HUES64 (cell line): ENCODE measurements around the gene MRPL53.

ENCODE experiments used
- H3K27ac ChIP-seq: 2 replicates; pipeline ENCODE4 v1.7.0; 2013; ENCODE audit warnings: low read depth, low read length, inconsistent platforms
- H3K27me3 ChIP-seq: 2 replicates; pipeline ENCODE4 v1.6.1; 2013; ENCODE audit warnings: mild to moderate bottlenecking, low read length; ENCODE audit not compliant: insufficient read depth
- H3K36me3 ChIP-seq: 2 replicates; pipeline ENCODE4 v1.6.1; 2013; ENCODE audit warnings: mild to moderate bottlenecking, low read length; ENCODE audit not compliant: insufficient read depth
- H3K4me1 ChIP-seq: 2 replicates; pipeline ENCODE4 v1.6.1; 2013; ENCODE audit warnings: mild to moderate bottlenecking, low read length, moderate library complexity; ENCODE audit not compliant: insufficient read depth
- H3K4me3 ChIP-seq: 2 replicates; pipeline ENCODE4 v1.5.1; 2013; ENCODE audit warnings: mild to moderate bottlenecking, low read length, moderate library complexity
- H3K9ac ChIP-seq: 2 replicates; pipeline ENCODE4 v1.6.1; 2013; ENCODE audit warnings: mild to moderate bottlenecking, low read depth, low read length
- H3K9me3 ChIP-seq: 2 replicates; pipeline ENCODE4 v1.6.1; 2013; ENCODE audit warnings: low read depth, low read length; ENCODE audit not compliant: insufficient read depth
- WGBS: fragments of 150-250, 120-280 bp; methylation state at CpG from one replicate; pipeline ENCODE4 v1.1.7; 2013; ENCODE audit warnings: missing lambda C conversion rate; 5-methylcytosine and 5-hydroxymethylcytosine counted together

The MRPL53 gene

GRCh38 chr2:74510272-74510671 lies 37.8 kb upstream of the MRPL53 start:
- peaks cover 8% of the 10 kb centered on the region for H3K36me3 ChIP-seq
- H3K4me3 ChIP-seq = no peak overlapping the region
- H3K27me3 ChIP-seq = peaks cover 76% of the 10 kb centered on the region
- WGBS = 86% methylated on average over 4 of the region's 4 CpGs
- no peak overlapping the region for H3K27ac ChIP-seq
- no peaks in the 10 kb centered on the region for H3K9me3 ChIP-seq
- no peak overlapping the region for H3K9ac ChIP-seq
- H3K4me1 ChIP-seq = peaks cover 13% of the 10 kb centered on the region; the same call in 1 of the 2 replicates

- H3K27ac ChIP-seq = peak overlapping the region; percentile 95; the same call in 1 of the 2 replicates
- 5% methylated on average over 36 of the region's 38 CpGs for WGBS
Observed at GRCh38 chr2:74507926-74508520, 35.5 kb upstream of the MRPL53 start.

DNA sequence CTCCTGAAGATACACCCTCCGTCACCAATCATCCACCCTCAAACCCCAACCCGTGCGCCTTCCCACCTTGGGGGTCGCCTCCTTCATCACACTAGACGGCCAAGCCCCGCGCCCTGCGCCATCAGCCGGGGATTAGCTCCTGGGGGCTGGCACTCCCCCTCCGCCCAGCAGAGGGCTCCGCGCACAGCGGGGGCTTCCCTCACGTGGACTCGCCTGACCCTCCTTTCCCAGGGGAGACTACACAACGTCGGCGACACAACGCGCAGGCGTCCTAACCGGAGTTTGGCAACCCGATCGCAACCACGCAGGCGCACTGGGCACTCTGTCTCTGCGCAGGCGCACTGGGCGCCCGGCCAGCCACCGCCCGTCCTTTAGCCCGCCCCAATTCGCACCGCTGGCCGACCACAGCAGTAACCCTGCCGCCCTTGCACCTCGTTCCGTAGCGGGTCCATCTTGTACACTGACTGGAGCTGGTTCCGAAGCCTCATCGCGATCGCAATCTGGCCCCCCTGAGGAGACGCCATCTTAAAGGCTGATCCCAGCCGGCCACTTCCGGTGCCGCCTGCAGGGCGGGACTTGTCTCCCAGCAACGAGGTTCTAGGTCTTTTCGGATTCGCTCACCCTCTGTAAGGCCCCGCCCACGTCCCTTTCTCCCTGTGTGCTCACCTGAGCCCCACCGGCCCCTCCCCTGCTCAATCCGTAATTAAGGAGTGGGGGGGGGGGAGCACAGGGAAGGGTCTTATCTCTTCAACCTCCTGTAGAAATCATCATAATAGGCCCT lies 34.9 kb upstream of the MRPL53 start, which contains the start of gene PCGF1:
Gene PCGF1 (minus strand): TSS at position 551 of the 781 bp plus-strand sequence. CDS start 27 bp downstream, at position 524.
- under 1% methylated on average over 53 of the region's 56 CpGs for WGBS
- Histone ChIP-seq H3K4me3 (peak within 1 kb of the TSS; percentile 79), H3K9me3 (no peaks in the 10 kb centered on the region), H3K36me3 (peaks cover 14% of the 10 kb centered on the region), H3K4me1 (peaks cover 17% of the 10 kb centered on the region; the same call in 1 of the 2 replicates), H3K27ac (peak within 1 kb of the TSS; percentile 95), H3K9ac (peak within 1 kb of the TSS; percentile 90), H3K27me3 (peaks cover 76% of the 10 kb centered on the region)

More at GRCh38 chr2:74507926-74508520, 35.5 kb upstream of the MRPL53 start:
- Histone ChIP-seq H3K4me1 (peaks cover 17% of the 10 kb centered on the region; the same call in 1 of the 2 replicates), H3K4me3 (peak overlapping the region; percentile 79), H3K27me3 (peaks cover 76% of the 10 kb centered on the region), H3K9me3 (no peaks in the 10 kb centered on the region), H3K36me3 (peaks cover 14% of the 10 kb centered on the region), H3K9ac (peak overlapping the region; percentile 90)

- Histone ChIP-seq H3K4me3 (no peak overlapping the region), H3K36me3 (peaks cover 14% of the 10 kb centered on the region), H3K27me3 (peaks cover 76% of the 10 kb centered on the region), H3K9ac (no peak overlapping the region), H3K4me1 (peaks cover 24% of the 10 kb centered on the region), H3K27ac (no peak overlapping the region), H3K9me3 (no peaks in the 10 kb centered on the region)
- 96% methylated on average over 14 of the region's 14 CpGs for WGBS
Observed at GRCh38 chr2:74505448-74506246, 33.2 kb upstream of the MRPL53 start.

GRCh38 chr2:74504591-74504990 lies 32.1 kb upstream of the MRPL53 start:
- Histone ChIP-seq H3K4me3 (no peak overlapping the region), H3K9me3 (no peaks in the 10 kb centered on the region), H3K36me3 (peaks cover 14% of the 10 kb centered on the region), H3K9ac (no peak overlapping the region), H3K4me1 (peaks cover 32% of the 10 kb centered on the region), H3K27ac (no peak overlapping the region), H3K27me3 (peaks cover 76% of the 10 kb centered on the region)
- WGBS = 97% methylated on average over 3 of the region's 3 CpGs

DNA sequence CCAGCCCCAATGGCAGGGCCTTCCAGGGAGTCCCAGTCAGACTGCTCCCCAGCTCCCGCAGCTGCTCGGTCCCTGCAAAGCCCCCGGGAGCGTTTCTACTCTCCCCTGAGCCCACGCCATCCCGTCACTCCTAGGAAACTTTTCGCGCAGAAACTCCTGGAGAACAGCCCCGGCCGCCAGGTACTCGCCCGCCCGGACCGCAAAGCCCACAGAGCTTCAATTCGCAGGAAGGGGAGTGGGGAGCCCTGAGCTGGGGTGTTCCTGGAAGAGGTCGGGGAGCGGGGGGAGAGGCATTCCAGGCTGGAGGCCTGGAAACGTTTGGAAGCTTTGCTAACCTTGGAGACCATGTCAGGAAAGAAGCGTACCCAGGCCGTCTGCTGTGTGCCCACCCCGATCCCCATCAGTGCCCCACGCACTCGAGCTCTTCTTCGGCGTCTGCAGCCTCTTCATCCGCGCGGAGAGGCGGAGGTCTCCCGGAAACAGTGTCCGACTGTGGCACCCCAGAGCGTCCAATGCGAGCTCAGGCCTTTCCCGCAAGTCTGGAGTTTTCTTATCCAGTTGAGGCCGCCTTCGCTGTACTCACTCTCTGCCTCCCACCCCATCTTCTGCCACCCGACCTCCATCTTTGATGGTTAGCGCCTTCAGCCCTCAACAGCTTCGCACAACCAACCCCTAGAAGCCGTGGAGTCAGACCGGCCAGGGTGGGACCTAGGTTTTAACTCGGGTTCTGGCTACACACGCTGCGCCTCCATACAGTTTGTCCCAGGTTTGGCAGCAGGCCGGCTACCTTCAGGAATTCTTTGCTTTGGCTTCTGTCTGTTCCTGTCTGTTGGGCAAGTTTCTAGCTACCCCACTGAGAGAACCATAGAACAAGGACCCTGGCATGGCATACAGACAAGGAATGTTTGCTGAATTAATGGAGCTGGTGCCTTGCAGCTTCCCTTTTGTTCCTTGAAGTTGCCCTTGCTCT lies 31.3 kb upstream of the MRPL53 start:
- peak overlapping the region; percentile 62 for H3K4me3 ChIP-seq
- H3K9ac ChIP-seq = 0 out of 2 replicates have a peak overlapping the region, but pooled peaks have one; percentile 40
- H3K36me3 ChIP-seq = peaks cover 14% of the 10 kb centered on the region
- H3K4me1 ChIP-seq = peaks cover 32% of the 10 kb centered on the region
- no peak overlapping the region for H3K27ac ChIP-seq
- no peaks in the 10 kb centered on the region for H3K9me3 ChIP-seq
- 65% methylated on average over 45 of the region's 45 CpGs for WGBS
- H3K27me3 ChIP-seq = peaks cover 76% of the 10 kb centered on the region

- Histone ChIP-seq H3K9me3 (no peaks in the 10 kb centered on the region), H3K36me3 (peaks cover 14% of the 10 kb centered on the region), H3K4me3 (peak overlapping the region; percentile 62), H3K9ac (0 out of 2 replicates have a peak overlapping the region, but pooled peaks have one; percentile 40), H3K27ac (no peak overlapping the region), H3K4me1 (peaks cover 26% of the 10 kb centered on the region), H3K27me3 (peaks cover 79% of the 10 kb centered on the region)
- WGBS = 2% methylated on average over 67 of the region's 67 CpGs
Observed at GRCh38 chr2:74502720-74503505, 30.4 kb upstream of the MRPL53 start.

DNA sequence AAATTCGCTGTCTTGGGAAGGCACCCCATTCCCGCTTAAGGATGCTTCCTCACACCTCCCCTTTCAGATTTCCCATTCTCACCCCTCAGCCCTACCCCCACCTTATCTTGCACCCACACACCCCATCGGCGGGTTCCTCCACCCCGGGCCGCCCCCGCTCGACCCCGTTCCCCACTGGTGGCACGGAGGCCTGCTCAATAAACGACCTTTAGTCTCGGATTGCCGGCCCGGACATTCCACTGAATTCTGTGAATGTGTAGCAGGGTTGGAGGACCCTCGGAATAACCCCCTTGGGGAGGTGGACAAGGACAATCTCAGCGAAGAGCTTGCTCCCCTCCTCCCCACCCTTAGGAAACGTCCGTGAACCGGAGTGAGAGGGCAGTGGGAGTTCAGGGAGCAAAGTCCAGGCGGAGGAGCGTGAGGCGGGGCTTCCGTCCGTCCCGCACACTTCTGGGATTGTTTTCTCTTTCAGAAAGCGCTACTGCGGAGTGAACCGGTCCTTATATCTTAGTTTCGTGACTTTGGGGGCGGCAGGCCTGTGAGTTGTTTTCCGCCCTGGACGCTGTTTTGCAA lies 29.8 kb upstream of the MRPL53 start:
- Histone ChIP-seq H3K4me1 (peaks cover 26% of the 10 kb centered on the region), H3K36me3 (peaks cover 14% of the 10 kb centered on the region), H3K27me3 (peaks cover 86% of the 10 kb centered on the region), H3K9ac (0 out of 2 replicates have a peak overlapping the region, but pooled peaks have one; percentile 40), H3K9me3 (no peaks in the 10 kb centered on the region), H3K27ac (no peak overlapping the region), H3K4me3 (peak overlapping the region; percentile 62)
- 11% methylated on average over 31 of the region's 32 CpGs for WGBS

DNA sequence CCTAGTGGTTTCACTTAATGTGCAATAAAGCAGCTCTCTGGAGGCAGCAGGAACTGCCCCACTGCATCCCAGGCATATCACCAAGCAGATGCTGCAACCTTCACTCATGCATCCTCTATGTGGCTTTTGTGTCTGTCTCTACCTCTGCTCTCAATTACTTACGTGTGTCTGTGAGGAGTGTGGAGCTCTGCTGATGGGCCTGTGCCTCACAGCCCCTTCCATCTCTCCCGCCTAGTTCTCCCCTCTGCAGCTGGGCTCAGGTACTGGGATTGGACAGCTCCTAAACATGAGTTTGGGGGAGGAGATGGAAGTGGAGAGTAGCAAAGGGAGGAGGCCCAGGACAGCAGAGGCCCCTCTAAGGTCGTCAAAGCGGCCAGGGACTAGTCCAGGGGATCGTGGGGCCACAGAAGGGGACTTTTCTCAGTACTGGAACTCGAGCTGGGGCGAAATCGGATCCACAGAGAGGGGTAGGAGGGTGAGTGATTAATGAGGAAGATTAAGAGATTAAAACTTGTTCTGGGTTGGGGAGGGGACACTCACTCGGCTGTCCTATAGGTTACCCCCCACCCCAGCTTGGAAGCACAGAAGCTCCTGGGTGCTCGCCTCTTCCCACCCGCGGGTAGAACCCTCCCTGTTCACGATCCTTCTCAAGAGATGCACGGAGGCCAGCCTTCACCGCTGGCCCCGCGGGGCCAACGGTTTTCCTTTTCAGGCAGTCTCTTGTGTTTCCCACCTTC lies 29.0 kb upstream of the MRPL53 start:
- H3K36me3 ChIP-seq = peaks cover 14% of the 10 kb centered on the region
- peak overlapping the region; percentile 62; the same call in 1 of the 2 replicates for H3K4me3 ChIP-seq
- no peak overlapping the region for H3K27ac ChIP-seq
- H3K4me1 ChIP-seq = peaks cover 22% of the 10 kb centered on the region
- H3K9me3 ChIP-seq = no peaks in the 10 kb centered on the region
- no peak overlapping the region for H3K9ac ChIP-seq
- 45% methylated on average over 17 of the region's 18 CpGs for WGBS
- peaks cover 93% of the 10 kb centered on the region for H3K27me3 ChIP-seq
